GM18508 (cell line): ENCODE measurements around the gene EXD3.

ENCODE experiments used
- ATAC-seq: cut with Tn5 transposase; IDR thresholded peaks from one replicate; pipeline ENCODE4 v1.9.1; 2021; ENCODE audit warnings: moderate number of reproducible peaks; ENCODE audit not compliant: insufficient read depth, unreplicated experiment

EXD3 gene

GRCh38 chr9:137301081-137301947 lies 121.6 kb downstream of the EXD3 start:
- no peak for ATAC-seq

- no peak for ATAC-seq
These were observed 122.3 kb downstream of the EXD3 start for GRCh38 chr9:137300567-137301080.

GRCh38 chr9:137299938-137300337 lies 123.0 kb downstream of the EXD3 start:
- no peak for ATAC-seq

- ATAC-seq = no peak
These were observed 123.8 kb downstream of the EXD3 start for GRCh38 chr9:137299203-137299565.

GRCh38 chr9:137298401-137299202 lies 124.4 kb downstream of the EXD3 start:
- ATAC-seq = no peak

- ATAC-seq = no peak
These were observed 125.0 kb downstream of the EXD3 start for GRCh38 chr9:137297966-137298365.

GRCh38 chr9:137296670-137297664 lies 126.0 kb downstream of the EXD3 start:
- no peak for ATAC-seq

GRCh38 chr9:137295849-137296669 lies 126.9 kb downstream of the EXD3 start:
- ATAC-seq = no peak

GRCh38 chr9:137295238-137295811 lies 127.6 kb downstream of the EXD3 start:
- no peak for ATAC-seq

GRCh38 chr9:137294681-137295237 lies 128.2 kb downstream of the EXD3 start:
- no peak for ATAC-seq

- no peak for ATAC-seq
These were observed 128.8 kb downstream of the EXD3 start for GRCh38 chr9:137294091-137294680.

GRCh38 chr9:137293482-137294090 lies 129.4 kb downstream of the EXD3 start:
- no peak for ATAC-seq

GRCh38 chr9:137293094-137293481 lies 129.9 kb downstream of the EXD3 start:
- no peak for ATAC-seq

GRCh38 chr9:137286975-137287383 lies 136.0 kb downstream of the EXD3 start:
- no peak for ATAC-seq

- no peak for ATAC-seq
These were observed 141.4 kb downstream of the EXD3 start for GRCh38 chr9:137281345-137282116.

GRCh38 chr9:137280474-137281344 lies 142.3 kb downstream of the EXD3 start:
- no peak for ATAC-seq
